ENCODE results near the gene UNC5C. TPM values are rescaled to one million over a fixed set of nuclear protein-coding genes. Genes with fewer than 3 reads are reported as not detected.

The UNC5C gene
- total and polyA plus RNA-seq, 2 donors from 2014 or later: 0.84 to 3.1 TPM

GRCh38 chr4:95409127-95409526 is 139.6 kb downstream of the UNC5C start:
- Histone ChIP-seq H3K27me3 (ENCODE audit: control insufficient read depth, insufficient read depth, low read length) (no peaks in the 10 kb centered on the region), H3K4me3 (ENCODE audit: low read length in 3 of 3) (no peak overlapping the region), H3K9ac (ENCODE audit: low read length in 3 of 3) (no peak overlapping the region), H3K27ac (ENCODE audit: low read depth in 2 of 2, low read length in 2 of 2) (no peak overlapping the region), H3K4me1 (ENCODE audit: control insufficient read depth in 2 of 3, insufficient read depth in 2 of 3, low read depth in 1 of 3, low read length in 3 of 3) (peaks cover 0 to 4% (median 0%) of the 10 kb centered on the region in 3 donors), H3K9me3 (ENCODE audit: control insufficient read depth in 2 of 3, insufficient read depth in 1 of 3, low read length in 3 of 3) (no peaks in the 10 kb centered on the region), H3K36me3 (ENCODE audit: control insufficient read depth in 2 of 3, insufficient read depth in 3 of 3, low read length in 3 of 3) (no peaks in the 10 kb centered on the region)
- FAIRE-seq: no peak
- DNase-seq: no peak
- no peak for TF ChIP-seq CTCF (IDR thresholded peaks at IDR 0.05; ENCODE audit: borderline replicate concordance, extremely low read depth, insufficient read depth)
- intact Hi-C loops (cut with DNase I): no loop called here

- DNase-seq (no peak), FAIRE-seq (no peak)
- intact Hi-C loops (cut with DNase I): no loop called here
- Histone ChIP-seq H3K9ac (ENCODE audit: low read length in 3 of 3) (no peak overlapping the region), H3K36me3 (ENCODE audit: control insufficient read depth in 2 of 3, insufficient read depth in 3 of 3, low read length in 3 of 3) (no peaks in the 10 kb centered on the region), H3K9me3 (ENCODE audit: control insufficient read depth in 2 of 3, insufficient read depth in 1 of 3, low read length in 3 of 3) (no peaks in the 10 kb centered on the region), H3K27me3 (ENCODE audit: control insufficient read depth, insufficient read depth, low read length) (no peaks in the 10 kb centered on the region), H3K4me1 (ENCODE audit: control insufficient read depth in 2 of 3, insufficient read depth in 2 of 3, low read depth in 1 of 3, low read length in 3 of 3) (no peaks in the 10 kb centered on the region), H3K4me3 (ENCODE audit: low read length in 3 of 3) (no peak overlapping the region), H3K27ac (ENCODE audit: low read depth in 2 of 2, low read length in 2 of 2) (no peak overlapping the region)
- TF ChIP-seq CTCF (IDR thresholded peaks at IDR 0.05; ENCODE audit: borderline replicate concordance, extremely low read depth, insufficient read depth): no peak
These were observed 146.5 kb downstream of the UNC5C start for GRCh38 chr4:95402299-95402698.

- intact Hi-C loops (cut with DNase I): no loop called here
- TF ChIP-seq CTCF (IDR thresholded peaks at IDR 0.05; ENCODE audit: borderline replicate concordance, extremely low read depth, insufficient read depth): no peak
- FAIRE-seq (no peak), DNase-seq (no peak)
- Histone ChIP-seq H3K27me3 (ENCODE audit: control insufficient read depth, insufficient read depth, low read length) (no peaks in the 10 kb centered on the region), H3K36me3 (ENCODE audit: control insufficient read depth in 2 of 3, insufficient read depth in 3 of 3, low read length in 3 of 3) (no peaks in the 10 kb centered on the region), H3K9me3 (ENCODE audit: control insufficient read depth in 2 of 3, insufficient read depth in 1 of 3, low read length in 3 of 3) (no peaks in the 10 kb centered on the region), H3K4me3 (ENCODE audit: low read length in 3 of 3) (no peak overlapping the region), H3K27ac (ENCODE audit: low read depth in 2 of 2, low read length in 2 of 2) (no peak overlapping the region), H3K4me1 (ENCODE audit: control insufficient read depth in 2 of 3, insufficient read depth in 2 of 3, low read depth in 1 of 3, low read length in 3 of 3) (no peaks in the 10 kb centered on the region), H3K9ac (ENCODE audit: low read length in 3 of 3) (no peak overlapping the region)
These were observed 150.6 kb downstream of the UNC5C start for GRCh38 chr4:95398217-95398616.

- TF ChIP-seq CTCF (IDR thresholded peaks at IDR 0.05; ENCODE audit: borderline replicate concordance, extremely low read depth, insufficient read depth): no peak
- no peak overlapping the region for H3K4me3 ChIP-seq (ENCODE audit: low read length in 3 of 3)
- no peaks in the 10 kb centered on the region for H3K9me3 ChIP-seq (ENCODE audit: control insufficient read depth in 2 of 3, insufficient read depth in 1 of 3, low read length in 3 of 3)
- no peak overlapping the region for H3K9ac ChIP-seq (ENCODE audit: low read length in 3 of 3)
- DNase-seq (no peak), FAIRE-seq (no peak)
- intact Hi-C loops (cut with DNase I): no loop called here
- H3K27me3 ChIP-seq (ENCODE audit: control insufficient read depth, insufficient read depth, low read length): no peaks in the 10 kb centered on the region
- H3K4me1 ChIP-seq (ENCODE audit: control insufficient read depth in 2 of 3, insufficient read depth in 2 of 3, low read depth in 1 of 3, low read length in 3 of 3): no peaks in the 10 kb centered on the region
- no peak overlapping the region for H3K27ac ChIP-seq (ENCODE audit: low read depth in 2 of 2, low read length in 2 of 2)
- no peaks in the 10 kb centered on the region for H3K36me3 ChIP-seq (ENCODE audit: control insufficient read depth in 2 of 3, insufficient read depth in 3 of 3, low read length in 3 of 3)
These were observed 153.9 kb downstream of the UNC5C start for GRCh38 chr4:95394752-95395306.
